Esophagus muscularis mucosa (tissue), 4 donors: ENCODE results near the gene LPO. TPM values are rescaled to one million over a fixed set of nuclear protein-coding genes. Genes with fewer than 3 reads are reported as not detected.

Experiments
- DNase-seq: peaks from one replicate; pipeline ENCODE4 v3.0.0-alpha.2; 2017; ENCODE audit errors: extremely low spot score
- H3K27ac ChIP-seq, 4 donors: fragments of 200-600 bp; sonication (generic); replicated peaks in 1 of 4; 1 replicate in 3 of 4; 2 replicates in 1 of 4; pipeline ENCODE4 v1.5.1; 2016 to 2019; ENCODE audit warnings: mild to moderate bottlenecking in 1 of 4
- H3K27me3 ChIP-seq, 4 donors: fragments of 200-600 bp; sonication (generic); one replicate each; pipeline versions ENCODE4 v1.5.1 to v1.6.0; 2016 to 2019
- H3K36me3 ChIP-seq, 4 donors: fragments of 200-600 bp; sonication (generic); one replicate each; pipeline ENCODE4 v1.5.1; 2016 to 2019
- H3K4me1 ChIP-seq, 4 donors: fragments of 200-600 bp; sonication (generic); one replicate each; pipeline ENCODE4 v1.5.1; 2016 to 2019
- H3K4me3 ChIP-seq, 4 donors: fragments of 200-600 bp; sonication (generic); 1 replicate in 2 of 4; 2 replicates in 2 of 4; pipeline ENCODE4 v1.5.1; 2016 to 2019; ENCODE audit warnings: mild to moderate bottlenecking in 4 of 4, moderate library complexity in 1 of 4
- H3K9me3 ChIP-seq, 4 donors: fragments of 200-600 bp; sonication (generic); 1 replicate in 3 of 4; 2 replicates in 1 of 4; pipeline ENCODE4 v1.5.1; 2016 to 2019
- CTCF ChIP-seq, 3 experiments: fragments of 200-600 bp in 2 of 3; fragments of 450-650 bp in 1 of 3; sonication (generic) in 2 of 3; IDR thresholded peaks; one replicate each; pipeline ENCODE4 v1.5.1; 2017 to 2019; ENCODE audit warnings: antibody characterized with exemption in 3 of 3, mild to moderate bottlenecking in 2 of 3, moderate library complexity in 1 of 3
- EP300 ChIP-seq: sonication (generic); formaldehyde crosslinking; IDR thresholded peaks from one replicate; pipeline ENCODE4 v1.6.1; 2017; ENCODE audit warnings: antibody characterized with exemption
- POLR2A ChIP-seq: fragments of 450-650 bp; IDR thresholded peaks from one replicate; pipeline ENCODE4 v1.6.1; 2017; ENCODE audit warnings: antibody characterized with exemption, moderate library complexity, mild to moderate bottlenecking, low read depth
- POLR2AphosphoS5 ChIP-seq, 2 donors: sonication (generic); formaldehyde crosslinking; IDR thresholded peaks; one replicate each; pipeline ENCODE4 v1.6.1; 2017; ENCODE audit warnings: antibody characterized with exemption in 2 of 2
- WGBS: methylation state at CpG from one replicate; pipeline ENCODE4 v1.1.5; 2018; 5-methylcytosine and 5-hydroxymethylcytosine counted together
- intact Hi-C: fragments of 100-400 bp; cut with DNase I; formaldehyde crosslinking; loops from one replicate; pipeline ENCODE4 v1.15.1; 2023
- total RNA-seq, 4 donors: library from RNA; depleted of rRNA; stranded (reverse); fragments of >200 nt; gene quantifications; one replicate each; pipeline versions ENCODE4 v1.1.0 to v1.2.1, GENCODE V29; 2016

Gene LPO
- total RNA-seq, 4 donors from 2014 or later, result not detected

- 88% methylated on average over 11 of the region's 15 CpGs for WGBS
- H3K27me3 ChIP-seq, result peaks cover 0 to 30% (median 0%) of the 10 kb centered on the region in 4 donors
- intact Hi-C loops, result no loop called here
- no peaks in the 10 kb centered on the region for H3K36me3 ChIP-seq
- TF ChIP-seq POLR2AphosphoS5 (IDR thresholded peaks at IDR 0.05) (no peak), POLR2A (no peak), EP300 (no peak), CTCF (IDR thresholded peaks at IDR 0.05) (no peak)
- H3K9me3 ChIP-seq, result no peaks in the 10 kb centered on the region
- H3K4me1 ChIP-seq, result no peaks in the 10 kb centered on the region
- H3K27ac ChIP-seq, result no peak overlapping the region
- DNase-seq, result no peak
- H3K4me3 ChIP-seq, result no peak overlapping the region
Measured at GRCh38 chr17:58270476-58271215, 32.3 kb downstream of the LPO start.

- Histone ChIP-seq H3K27ac (no peak overlapping the region), H3K36me3 (no peaks in the 10 kb centered on the region), H3K9me3 (no peaks in the 10 kb centered on the region), H3K4me1 (no peaks in the 10 kb centered on the region), H3K4me3 (no peak overlapping the region), H3K27me3 (peaks cover 0 to 25% (median 0%) of the 10 kb centered on the region in 4 donors)
- intact Hi-C loops, result no loop called here
- TF ChIP-seq POLR2A (no peak), EP300 (no peak)
- DNase-seq, result no peak
- 93% methylated on average over 7 of the region's 21 CpGs for WGBS
Measured at GRCh38 chr17:58271216-58271931, 33.0 kb downstream of the LPO start.

DNA sequence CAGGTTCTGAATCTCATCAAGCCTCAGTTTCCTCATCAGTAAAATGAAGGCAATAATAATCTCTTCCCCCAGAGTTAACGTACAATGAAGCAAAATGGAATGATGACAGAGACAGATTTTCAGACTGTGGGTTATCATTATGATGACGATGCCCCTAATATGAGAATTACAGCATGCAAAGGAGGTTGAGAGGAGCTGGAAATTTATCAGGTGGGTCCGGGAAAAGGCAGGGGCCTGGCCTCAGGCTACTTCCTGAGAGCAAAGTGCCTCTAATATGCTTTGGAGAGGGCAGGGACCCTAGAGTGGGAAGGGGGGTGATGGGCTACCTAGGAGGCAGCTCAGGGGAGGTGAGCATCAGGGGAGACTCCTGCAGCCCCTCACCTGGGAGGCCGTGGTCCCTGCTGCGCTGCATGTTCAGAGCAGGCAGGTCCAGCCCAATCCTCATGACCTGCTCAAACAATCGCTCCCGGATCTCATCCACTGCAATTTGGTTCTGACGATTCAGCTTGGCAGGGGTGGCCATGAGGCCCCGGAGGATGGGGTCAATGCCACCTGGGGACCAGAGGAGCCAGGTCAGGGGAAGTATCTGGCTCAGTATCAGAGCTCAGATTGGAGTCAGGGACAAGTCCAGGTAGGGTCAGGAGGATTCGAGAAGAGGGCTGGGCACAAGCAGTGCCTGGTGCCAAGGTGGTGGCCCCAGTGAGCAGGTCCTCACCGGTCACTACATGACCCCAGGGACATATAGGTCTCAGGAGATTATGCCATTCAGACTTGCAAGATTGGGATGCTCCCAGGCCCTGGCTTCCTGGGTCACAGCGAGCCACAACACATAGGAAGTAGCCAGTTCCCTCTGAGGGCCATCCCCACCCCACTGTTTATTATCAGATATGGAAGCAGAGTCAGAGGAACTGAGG lies 34.2 kb downstream of the LPO start:
- TF ChIP-seq CTCF (IDR thresholded peaks at IDR 0.05), result no peak
- TF ChIP-seq EP300, result no peak
- no peak for TF ChIP-seq POLR2AphosphoS5 (IDR thresholded peaks at IDR 0.05)
- TF ChIP-seq POLR2A, result no peak
- no peak overlapping the region for H3K4me3 ChIP-seq
- WGBS, result 81% methylated on average over 11 of the region's 12 CpGs
- no peaks in the 10 kb centered on the region for H3K9me3 ChIP-seq
- intact Hi-C loops, result no loop called here
- no peak for DNase-seq
- no peaks in the 10 kb centered on the region for H3K36me3 ChIP-seq
- no peak overlapping the region for H3K27ac ChIP-seq
- H3K27me3 ChIP-seq, result peaks cover 0 to 19% (median 0%) of the 10 kb centered on the region in 4 donors
- H3K4me1 ChIP-seq, result no peaks in the 10 kb centered on the region

- Histone ChIP-seq H3K27ac (no peak overlapping the region), H3K27me3 (peaks cover 0 to 16% (median 0%) of the 10 kb centered on the region in 4 donors), H3K9me3 (no peaks in the 10 kb centered on the region), H3K4me3 (no peak overlapping the region), H3K4me1 (peaks cover 0 to 6% (median 3%) of the 10 kb centered on the region in 4 donors), H3K36me3 (no peaks in the 10 kb centered on the region)
- DNase-seq, result no peak
- 66% methylated on average over 14 of the region's 15 CpGs for WGBS
- no peak for TF ChIP-seq POLR2AphosphoS5 (IDR thresholded peaks at IDR 0.05)
- no peak for TF ChIP-seq POLR2A
- TF ChIP-seq CTCF (IDR thresholded peaks at IDR 0.05), result no peak
- TF ChIP-seq EP300, result no peak
- intact Hi-C loops, result no loop called here
Measured at GRCh38 chr17:58273453-58274104, 35.2 kb downstream of the LPO start.
